Measurements from ENCODE around the gene ANXA6. TPM values are rescaled to one million over a fixed set of nuclear protein-coding genes. Genes with fewer than 3 reads are reported as not detected.

Gene ANXA6
- total and polyA plus RNA-seq, 9 of the 15 experiments (the other 6 are each of a cell fraction or from before 2014, with no cell fraction given): 0.70 to 13.2 (median 8.3) TPM

DNA sequence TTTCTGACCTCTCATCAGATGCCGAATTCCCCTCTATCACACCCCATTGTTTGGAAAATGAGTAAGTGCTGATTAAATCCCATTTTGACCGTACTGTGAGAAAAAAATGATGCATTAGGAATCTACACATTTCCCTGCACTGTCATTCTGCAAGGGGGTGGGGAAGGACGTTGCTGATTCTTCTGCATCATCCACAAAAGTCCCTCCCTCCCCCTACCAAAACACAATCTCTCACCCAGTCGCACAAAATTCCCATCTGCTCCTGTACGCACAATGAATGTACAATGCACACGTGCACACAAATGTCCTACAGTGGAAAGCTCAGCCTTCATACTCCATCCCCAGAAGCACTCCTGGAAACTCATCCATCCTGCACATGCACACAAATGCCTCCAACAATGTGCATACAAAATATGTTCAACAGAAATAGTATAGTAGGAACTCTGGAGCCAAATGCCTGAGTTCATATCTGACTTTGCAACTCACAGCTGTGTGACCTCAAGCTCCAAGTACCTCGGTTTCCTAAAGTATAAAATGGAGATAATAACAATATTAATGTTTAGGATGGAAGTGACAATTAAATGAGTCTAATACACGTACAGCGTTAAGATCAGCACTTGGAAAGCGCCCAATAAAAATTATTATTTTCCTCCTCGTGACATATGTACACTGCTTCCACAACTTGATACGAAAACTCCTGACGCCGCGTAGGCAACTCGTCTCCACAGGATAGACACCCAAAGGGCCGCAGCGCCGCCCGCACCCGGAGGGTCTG, 77.6 kb downstream of the ANXA6 start (continued):
- TF ChIP-seq, protein P1, sequence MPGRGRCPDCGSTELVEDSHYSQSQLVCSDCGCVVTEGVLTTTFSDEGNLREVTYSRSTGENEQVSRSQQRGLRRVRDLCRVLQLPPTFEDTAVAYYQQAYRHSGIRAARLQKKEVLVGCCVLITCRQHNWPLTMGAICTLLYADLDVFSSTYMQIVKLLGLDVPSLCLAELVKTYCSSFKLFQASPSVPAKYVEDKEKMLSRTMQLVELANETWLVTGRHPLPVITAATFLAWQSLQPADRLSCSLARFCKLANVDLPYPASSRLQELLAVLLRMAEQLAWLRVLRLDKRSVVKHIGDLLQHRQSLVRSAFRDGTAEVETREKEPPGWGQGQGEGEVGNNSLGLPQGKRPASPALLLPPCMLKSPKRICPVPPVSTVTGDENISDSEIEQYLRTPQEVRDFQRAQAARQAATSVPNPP (IDR thresholded peaks at IDR 0.05; ENCODE audit: borderline replicate concordance, insufficient read depth, insufficient read length): no peak
- TF ChIP-seq TEAD4 (IDR thresholded peaks at IDR 0.05; ENCODE audit: low read length) (0 out of 2 replicates have a peak, but pooled peaks have one; percentile 10), TEAD4 (CRISPR knock-in tag; IDR thresholded peaks at IDR 0.05; ENCODE audit: borderline replicate concordance) (no peak), DPF2 (IDR thresholded peaks at IDR 0.05) (no peak), SAFB (IDR thresholded peaks at IDR 0.05; ENCODE audit: borderline replicate concordance, low read depth, low read length) (no peak), RFX5 (IDR thresholded peaks at IDR 0.05; ENCODE audit: low read depth, low read length) (no peak), GABPB2 (CRISPR knock-in tag; conservative IDR thresholded peaks at IDR 0.05) (no peak), SIX5 (IDR thresholded peaks at IDR 0.05; ENCODE audit: borderline replicate concordance in 1 of 2, insufficient read depth in 1 of 2, low read depth in 1 of 2, low read length in 2 of 2) (no peak), FOXK2 (conservative IDR thresholded peaks at IDR 0.05 in 1 of 2, IDR thresholded peaks at IDR 0.05 in 1 of 2; ENCODE audit: low read depth in 2 of 2) (no peak), TBL1XR1 (IDR thresholded peaks at IDR 0.05; ENCODE audit: low read length in 2 of 2) (no peak), ATF1 (CRISPR knock-in tag; IDR thresholded peaks at IDR 0.05) (no peak), ATF1 (tag; IDR thresholded peaks at IDR 0.05) (no peak), MCM7 (IDR thresholded peaks at IDR 0.05) (no peak), POLR2H (tag; IDR thresholded peaks at IDR 0.05; ENCODE audit: low read depth) (no peak), TAF7 (tag; IDR thresholded peaks at IDR 0.05) (no peak), RBM15 (IDR thresholded peaks at IDR 0.05; ENCODE audit: insufficient read depth, low read length) (no peak), MAFF (IDR thresholded peaks at IDR 0.05; ENCODE audit: low read length) (no peak), MBD2 (IDR thresholded peaks at IDR 0.05; ENCODE audit: borderline replicate concordance, low read depth) (no peak)
- TF ChIP-seq, protein P2, sequence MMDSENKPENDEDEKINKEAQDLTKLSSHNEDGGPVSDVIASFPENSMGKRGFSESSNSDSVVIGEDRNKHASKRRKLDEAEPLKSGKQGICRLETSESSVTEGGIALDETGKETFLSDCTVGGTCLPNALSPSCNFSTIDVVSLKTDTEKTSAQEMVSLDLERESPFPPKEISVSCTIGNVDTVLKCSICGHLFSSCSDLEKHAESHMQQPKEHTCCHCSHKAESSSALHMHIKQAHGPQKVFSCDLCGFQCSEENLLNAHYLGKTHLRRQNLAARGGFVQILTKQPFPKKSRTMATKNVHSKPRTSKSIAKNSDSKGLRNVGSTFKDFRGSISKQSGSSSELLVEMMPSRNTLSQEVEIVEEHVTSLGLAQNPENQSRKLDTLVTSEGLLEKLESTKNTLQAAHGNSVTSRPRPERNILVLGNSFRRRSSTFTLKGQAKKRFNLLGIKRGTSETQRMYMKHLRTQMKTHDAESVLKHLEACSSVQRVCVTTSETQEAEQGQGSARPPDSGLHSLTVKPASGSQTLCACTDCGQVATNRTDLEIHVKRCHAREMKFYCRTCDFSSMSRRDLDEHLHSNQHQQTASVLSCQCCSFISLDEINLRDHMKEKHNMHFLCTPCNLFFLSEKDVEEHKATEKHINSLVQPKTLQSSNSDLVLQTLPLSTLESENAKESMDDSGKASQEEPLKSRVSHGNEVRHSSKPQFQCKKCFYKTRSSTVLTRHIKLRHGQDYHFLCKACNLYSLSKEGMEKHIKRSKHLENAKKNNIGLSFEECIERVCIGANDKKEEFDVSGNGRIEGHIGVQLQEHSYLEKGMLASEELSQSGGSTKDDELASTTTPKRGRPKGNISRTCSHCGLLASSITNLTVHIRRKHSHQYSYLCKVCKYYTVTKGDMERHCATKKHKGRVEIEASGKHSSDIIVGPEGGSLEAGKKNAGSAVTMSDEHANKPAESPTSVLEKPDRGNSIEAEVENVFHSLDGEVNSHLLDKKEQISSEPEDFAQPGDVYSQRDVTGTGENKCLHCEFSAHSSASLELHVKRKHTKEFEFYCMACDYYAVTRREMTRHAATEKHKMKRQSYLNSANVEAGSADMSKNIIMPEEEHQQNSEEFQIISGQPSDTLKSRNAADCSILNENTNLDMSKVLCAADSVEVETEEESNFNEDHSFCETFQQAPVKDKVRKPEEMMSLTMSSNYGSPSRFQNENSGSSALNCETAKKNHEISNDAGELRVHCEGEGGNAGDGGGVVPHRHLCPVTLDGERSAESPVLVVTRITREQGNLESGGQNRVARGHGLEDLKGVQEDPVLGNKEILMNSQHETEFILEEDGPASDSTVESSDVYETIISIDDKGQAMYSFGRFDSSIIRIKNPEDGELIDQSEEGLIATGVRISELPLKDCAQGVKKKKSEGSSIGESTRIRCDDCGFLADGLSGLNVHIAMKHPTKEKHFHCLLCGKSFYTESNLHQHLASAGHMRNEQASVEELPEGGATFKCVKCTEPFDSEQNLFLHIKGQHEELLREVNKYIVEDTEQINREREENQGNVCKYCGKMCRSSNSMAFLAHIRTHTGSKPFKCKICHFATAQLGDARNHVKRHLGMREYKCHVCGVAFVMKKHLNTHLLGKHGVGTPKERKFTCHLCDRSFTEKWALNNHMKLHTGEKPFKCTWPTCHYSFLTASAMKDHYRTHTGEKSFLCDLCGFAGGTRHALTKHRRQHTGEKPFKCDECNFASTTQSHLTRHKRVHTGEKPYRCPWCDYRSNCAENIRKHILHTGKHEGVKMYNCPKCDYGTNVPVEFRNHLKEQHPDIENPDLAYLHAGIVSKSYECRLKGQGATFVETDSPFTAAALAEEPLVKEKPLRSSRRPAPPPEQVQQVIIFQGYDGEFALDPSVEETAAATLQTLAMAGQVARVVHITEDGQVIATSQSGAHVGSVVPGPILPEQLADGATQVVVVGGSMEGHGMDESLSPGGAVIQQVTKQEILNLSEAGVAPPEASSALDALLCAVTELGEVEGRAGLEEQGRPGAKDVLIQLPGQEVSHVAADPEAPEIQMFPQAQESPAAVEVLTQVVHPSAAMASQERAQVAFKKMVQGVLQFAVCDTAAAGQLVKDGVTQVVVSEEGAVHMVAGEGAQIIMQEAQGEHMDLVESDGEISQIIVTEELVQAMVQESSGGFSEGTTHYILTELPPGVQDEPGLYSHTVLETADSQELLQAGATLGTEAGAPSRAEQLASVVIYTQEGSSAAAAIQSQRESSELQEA (IDR thresholded peaks at IDR 0.05; ENCODE audit: low read depth): no peak
